ENCODE data around the gene PHF3.
A peak's percentile ranks its signal among the peaks of the same experiment; 100 is the strongest.

Gene PHF3, protein sequence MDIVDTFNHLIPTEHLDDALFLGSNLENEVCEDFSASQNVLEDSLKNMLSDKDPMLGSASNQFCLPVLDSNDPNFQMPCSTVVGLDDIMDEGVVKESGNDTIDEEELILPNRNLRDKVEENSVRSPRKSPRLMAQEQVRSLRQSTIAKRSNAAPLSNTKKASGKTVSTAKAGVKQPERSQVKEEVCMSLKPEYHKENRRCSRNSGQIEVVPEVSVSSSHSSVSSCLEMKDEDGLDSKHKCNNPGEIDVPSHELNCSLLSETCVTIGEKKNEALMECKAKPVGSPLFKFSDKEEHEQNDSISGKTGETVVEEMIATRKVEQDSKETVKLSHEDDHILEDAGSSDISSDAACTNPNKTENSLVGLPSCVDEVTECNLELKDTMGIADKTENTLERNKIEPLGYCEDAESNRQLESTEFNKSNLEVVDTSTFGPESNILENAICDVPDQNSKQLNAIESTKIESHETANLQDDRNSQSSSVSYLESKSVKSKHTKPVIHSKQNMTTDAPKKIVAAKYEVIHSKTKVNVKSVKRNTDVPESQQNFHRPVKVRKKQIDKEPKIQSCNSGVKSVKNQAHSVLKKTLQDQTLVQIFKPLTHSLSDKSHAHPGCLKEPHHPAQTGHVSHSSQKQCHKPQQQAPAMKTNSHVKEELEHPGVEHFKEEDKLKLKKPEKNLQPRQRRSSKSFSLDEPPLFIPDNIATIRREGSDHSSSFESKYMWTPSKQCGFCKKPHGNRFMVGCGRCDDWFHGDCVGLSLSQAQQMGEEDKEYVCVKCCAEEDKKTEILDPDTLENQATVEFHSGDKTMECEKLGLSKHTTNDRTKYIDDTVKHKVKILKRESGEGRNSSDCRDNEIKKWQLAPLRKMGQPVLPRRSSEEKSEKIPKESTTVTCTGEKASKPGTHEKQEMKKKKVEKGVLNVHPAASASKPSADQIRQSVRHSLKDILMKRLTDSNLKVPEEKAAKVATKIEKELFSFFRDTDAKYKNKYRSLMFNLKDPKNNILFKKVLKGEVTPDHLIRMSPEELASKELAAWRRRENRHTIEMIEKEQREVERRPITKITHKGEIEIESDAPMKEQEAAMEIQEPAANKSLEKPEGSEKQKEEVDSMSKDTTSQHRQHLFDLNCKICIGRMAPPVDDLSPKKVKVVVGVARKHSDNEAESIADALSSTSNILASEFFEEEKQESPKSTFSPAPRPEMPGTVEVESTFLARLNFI (N-terminal part only)
- total RNA-seq, result 35.3 to 209 (median 92.6) reads per million in 18 experiments

GRCh38 chr6:63635588-63636517 is at the start of gene PHF3:
TSS of gene PHF3 (plus strand) at chr6:63635802. CDS start at chr6:63646552, 10,750 bp downstream.
- DNase-seq, result peak; percentile 84 to 93

DNA sequence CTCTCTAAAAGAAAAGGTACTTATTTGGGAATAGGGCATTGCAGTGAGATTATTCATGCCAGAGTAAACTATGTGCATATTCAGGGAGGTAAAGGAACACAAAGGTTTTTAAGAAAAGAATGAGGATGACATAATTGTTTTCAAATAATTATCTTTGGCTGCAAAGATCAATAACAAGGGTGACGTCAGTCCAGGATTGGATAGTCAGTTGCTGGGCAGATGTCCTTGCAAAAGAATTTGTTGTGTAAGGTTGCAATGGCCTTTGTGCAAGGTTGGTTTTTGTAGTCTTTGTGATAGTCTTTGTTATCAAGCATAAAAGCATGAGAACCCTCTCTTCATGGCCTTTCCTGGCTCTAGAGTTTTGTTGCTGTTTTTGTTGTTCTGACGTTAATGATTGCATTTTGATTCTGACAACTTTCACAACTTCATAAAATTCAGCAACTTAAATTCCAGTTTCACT is 45.6 kb upstream of the PHF3 start:
- no peak for DNase-seq

DNA sequence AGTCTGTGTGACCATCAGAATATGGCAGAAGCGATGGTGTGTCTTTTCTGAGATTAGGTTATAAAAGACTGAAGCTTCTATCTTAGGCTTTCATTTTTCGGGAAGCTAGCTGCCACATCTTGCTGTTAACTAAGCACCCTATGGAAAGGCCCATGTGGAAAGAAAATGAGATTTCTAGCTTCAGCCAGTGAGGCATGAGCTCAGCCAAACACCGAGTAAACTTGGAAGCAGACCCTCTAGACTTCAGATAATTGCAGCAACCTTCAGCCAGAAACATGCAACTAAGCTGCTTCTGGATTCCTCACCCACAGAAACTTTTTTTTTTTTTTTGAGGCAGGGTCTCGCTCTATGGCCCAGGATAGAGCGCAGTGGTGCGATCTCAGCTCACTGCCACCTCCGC is 42.7 kb upstream of the PHF3 start:
- no peak for DNase-seq

GRCh38 chr6:63597141-63598048 is 38.2 kb upstream of the PHF3 start:
- DNase-seq, result peak in 1 of 2 donors; percentile 14

DNA sequence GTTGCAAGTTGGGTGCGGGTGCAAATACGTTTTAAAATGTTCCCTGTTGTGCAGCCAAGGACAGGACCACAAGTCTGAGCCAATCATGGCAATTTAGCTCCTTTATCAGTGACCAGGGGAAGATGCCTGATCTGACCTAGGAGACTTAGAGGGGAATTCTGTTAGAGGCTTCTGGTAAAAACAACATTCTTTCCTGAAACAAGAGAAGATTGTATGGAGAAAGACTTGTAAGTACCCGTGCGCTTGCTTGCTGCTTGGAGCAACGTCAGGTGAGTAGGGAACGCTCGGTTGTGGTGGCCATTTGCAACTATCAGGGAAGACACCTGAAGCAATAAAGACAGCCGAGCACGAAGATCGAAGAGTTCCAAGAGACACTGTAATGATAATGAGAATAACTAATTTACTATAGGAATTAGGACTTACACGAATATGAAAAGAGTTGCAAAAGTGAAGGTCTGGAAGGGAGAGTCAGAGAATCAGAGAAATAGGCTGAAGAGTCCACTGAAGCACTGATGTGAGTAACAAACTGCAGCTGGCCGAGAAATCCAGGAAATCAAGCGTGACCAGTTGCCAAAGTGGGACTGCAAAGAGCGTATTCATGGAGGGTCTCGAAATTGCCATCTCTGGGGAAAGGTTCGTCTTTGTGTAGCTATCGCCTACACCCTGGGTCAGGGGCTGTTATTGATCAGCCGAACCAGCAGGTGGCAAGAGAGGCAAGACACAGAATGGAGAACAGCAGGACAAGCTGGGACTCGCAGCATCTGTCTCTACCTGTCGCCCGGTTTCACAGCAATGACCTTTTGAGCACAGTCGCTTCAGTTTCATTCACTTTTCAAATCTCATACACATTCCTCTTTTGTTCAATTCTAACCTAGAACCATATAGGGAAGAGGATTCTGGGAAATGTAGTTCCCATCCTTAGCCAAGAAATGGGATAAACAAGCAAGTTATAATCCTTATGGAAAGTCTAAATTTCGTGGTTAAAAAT is 37.3 kb upstream of the PHF3 start:
- DNase-seq, result peak; percentile 51 to 64

DNA sequence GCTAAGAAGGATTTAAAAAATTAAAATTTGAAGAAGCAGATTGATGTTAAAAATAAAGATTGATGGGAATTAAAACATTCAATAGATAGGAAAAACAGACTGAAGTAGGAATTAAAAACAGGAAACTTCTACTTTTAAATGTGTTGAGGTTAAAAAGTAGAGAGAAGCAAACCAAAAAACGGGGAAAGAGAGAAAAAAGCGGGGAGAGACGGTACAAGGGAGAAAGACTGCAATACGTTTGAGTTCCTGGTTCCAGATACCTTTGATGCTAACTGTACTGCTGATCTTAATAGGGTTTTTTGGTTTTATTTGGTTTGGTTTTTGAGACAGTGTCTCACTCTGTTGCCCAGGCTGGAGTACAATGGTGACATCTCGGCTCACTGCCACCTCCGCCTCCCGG is 36.4 kb upstream of the PHF3 start:
- no peak for DNase-seq

- DNase-seq, result peak; percentile 35 to 59
Measured at GRCh38 chr6:63600136-63600535, 35.5 kb upstream of the PHF3 start.

DNA sequence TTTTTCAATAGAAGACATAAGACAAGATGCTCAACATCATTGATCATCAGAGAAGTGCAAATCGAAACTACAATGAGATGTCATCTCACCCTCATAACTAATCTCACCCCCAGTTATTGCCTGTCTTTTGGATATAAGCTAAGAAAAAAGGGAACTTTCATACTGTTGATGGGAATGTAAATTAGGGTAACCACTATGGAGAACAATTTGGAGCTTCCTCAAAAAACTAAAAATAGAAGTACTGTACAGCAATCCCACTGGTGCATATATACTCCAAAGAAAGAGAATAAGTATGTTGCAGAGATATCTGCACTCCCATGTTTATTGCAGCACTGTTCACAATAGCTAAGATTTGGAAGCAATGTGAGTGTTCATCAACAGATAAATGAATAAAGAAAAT is 26.4 kb upstream of the PHF3 start:
- DNase-seq, result peak in 1 of 2 donors; percentile 52

- DNase-seq, result no peak
Measured at GRCh38 chr6:63610944-63611343, 24.7 kb upstream of the PHF3 start.

DNA sequence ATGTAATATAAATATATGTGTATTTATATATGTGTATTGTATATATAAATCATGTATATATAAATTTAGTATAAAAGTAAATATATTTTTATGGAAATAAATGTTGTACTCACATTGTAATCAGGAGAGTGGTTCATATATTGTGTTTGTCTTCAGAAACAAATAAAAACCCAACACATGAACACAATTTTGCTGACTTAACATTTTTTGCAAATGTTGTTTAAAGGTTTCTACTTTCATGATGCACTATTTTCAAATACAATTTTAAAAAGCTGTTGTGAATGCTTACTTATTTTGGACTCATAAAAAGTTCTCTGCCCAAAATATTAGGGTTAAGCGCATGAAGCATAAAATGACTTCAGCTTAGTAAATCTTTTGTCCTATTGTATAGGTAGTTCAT is 24.0 kb upstream of the PHF3 start:
- no peak for DNase-seq

DNA sequence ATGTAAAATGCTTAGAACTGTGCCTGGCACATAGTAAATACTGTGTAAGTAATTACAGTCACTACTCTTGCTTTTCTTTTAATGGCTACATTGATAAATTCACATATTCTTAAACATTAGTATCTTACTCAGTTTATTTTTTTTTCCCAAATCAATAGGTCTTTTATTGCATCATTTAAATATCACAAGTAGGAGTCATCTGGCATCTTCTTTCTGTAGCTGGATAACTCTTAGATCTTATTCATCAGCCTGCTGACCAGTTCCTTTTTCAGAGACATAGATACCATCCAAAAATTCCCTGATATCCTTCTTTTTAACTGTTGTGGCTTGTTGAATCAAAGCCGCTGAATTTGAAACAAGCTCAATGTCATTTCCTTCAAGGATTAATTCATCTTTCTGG is 20.0 kb upstream of the PHF3 start:
- DNase-seq, result no peak

- DNase-seq, result no peak
Measured at GRCh38 chr6:63624091-63624490, 11.5 kb upstream of the PHF3 start.

DNA sequence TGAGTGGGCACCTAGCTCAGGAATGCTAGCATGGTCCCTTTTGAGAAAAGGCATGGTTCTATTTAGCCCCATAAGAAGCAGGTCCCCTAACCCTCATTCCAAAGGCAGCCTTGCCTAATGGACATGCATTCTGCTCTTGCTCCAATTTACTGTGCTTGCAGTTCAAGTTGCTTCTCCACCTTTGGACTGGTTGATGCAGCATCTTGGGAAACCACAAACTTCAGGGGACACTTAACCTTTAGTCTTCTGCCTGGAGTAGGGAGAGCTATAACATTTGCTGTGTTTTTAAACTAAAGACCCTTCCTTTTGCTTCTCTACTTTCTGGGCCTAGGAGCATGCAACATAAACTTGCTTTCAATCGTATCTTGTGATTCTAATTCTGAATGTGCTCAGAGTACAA is 5.1 kb upstream of the PHF3 start:
- DNase-seq, result no peak

GRCh38 chr6:63634630-63635029 is 972 bp upstream of the PHF3 start:
- DNase-seq, result no peak

DNA sequence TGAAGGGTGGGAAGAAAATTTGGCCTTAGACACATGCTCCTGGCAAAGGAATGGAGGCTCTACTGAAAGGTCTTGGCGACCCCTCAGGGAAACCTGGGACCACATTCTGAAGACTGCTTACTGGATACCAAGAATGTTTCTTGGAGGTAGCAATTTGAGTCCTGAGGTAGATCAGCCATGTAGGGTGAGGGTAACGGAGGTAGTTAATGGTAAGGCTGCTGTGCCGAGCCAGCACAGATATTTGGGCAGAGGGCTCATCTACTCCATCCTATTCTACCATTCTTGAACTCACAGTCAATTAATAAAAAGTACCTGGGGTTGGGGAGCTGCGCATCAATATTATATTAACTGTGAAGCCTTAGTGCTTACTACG is 401 bp upstream of the PHF3 start:
- no peak for DNase-seq

DNA sequence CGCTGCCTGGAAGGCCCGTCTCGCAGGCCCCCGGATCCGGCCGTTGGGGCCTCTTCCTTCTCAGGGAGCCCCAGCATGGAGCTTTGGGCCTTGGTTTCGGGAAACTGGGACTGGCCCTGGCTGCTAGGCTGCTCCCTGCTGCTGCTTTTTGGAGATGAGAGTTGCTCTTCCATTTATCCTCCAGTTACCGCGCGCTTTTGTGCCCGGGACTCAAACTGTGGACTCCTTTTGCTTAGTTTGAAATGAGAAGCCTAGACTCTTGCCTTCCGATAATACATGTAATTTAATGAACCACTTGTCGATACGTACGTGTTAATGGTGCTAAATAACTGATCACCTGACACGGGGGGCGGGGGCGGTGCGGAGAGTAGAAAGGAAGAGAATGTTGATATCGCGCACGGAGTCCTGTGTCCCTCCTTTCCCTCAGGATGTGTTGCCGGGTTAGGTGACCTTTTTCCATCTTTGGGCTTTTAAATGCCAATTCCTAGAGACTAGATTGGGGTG is 968 bp downstream of the PHF3 start:
- DNase-seq, result peak in 1 of 2 donors; percentile 27

DNA sequence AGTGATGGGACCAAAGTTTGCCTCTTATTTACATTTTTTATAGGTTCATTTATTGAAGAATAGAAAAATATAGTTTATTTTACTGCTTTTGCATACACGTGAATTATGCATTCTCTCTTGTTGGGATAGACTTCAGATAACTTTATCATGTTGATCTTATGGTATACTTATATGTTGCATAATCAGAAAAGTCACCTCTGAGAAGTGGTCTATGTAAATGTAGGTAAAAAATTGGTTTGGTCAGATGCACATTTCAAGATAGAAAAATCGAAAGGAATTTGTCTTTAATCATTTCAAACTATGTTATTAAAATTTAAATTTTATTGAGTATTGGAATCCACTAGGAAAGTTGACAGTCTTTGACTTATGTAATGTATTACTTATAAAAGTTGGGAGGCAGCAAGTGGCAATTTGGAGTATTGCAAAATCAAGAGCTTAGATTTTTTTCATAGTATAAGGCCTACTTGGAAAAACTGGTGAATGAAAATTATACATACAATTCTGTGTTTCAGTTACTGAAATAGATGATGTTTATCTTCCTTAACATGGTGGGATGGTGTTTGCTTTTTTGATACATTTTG is 2.4 kb downstream of the PHF3 start:
- no peak for DNase-seq

GRCh38 chr6:63640062-63640461 is 4.5 kb downstream of the PHF3 start:
- DNase-seq, result no peak

GRCh38 chr6:63643862-63644261 is 8.3 kb downstream of the PHF3 start:
- DNase-seq, result no peak

Data from inflammatory macrophage (primary cell).